Hepatocyte (in vitro differentiated cells): ENCODE measurements around the gene CRACDL.

Experiments
- EZH2phosphoT487 ChIP-seq: fragments of 200-600 bp; sonication (generic); IDR thresholded peaks from one replicate; pipeline ENCODE4 v1.6.1; 2018; ENCODE audit warnings: antibody characterized with exemption, mild to moderate bottlenecking, low read depth, moderate library complexity; ENCODE audit not compliant: unreplicated experiment, severe bottlenecking
- TF ChIP-seq, protein P1 (sequence below): fragments of 200-600 bp; sonication (generic); IDR thresholded peaks from 2 replicates; pipeline ENCODE4 v1.5.1; 2016; ENCODE audit warnings: antibody characterized with exemption, mild to moderate bottlenecking; ENCODE audit not compliant: poor library complexity

DNA sequence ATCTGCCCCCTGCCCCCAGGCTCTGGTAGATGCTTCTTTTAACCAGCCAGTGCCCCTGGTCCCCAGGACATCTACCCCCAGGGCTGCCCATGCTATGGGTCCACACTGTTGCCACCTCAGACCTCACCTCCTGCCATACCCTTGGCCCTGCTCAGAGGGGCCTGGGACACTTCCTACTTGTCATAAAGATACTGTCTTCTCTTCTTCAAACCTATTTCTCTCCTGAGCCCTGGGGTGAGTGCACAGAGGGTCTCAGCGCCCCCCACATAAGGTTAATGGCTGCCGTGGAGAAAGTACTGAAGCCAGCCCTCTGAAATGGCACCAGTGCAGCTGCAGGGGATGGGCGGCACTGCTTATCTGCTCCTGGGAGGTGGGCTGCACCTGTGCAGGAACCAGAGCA, 127.5 kb downstream of the CRACDL start:
- TF ChIP-seq, protein P1, sequence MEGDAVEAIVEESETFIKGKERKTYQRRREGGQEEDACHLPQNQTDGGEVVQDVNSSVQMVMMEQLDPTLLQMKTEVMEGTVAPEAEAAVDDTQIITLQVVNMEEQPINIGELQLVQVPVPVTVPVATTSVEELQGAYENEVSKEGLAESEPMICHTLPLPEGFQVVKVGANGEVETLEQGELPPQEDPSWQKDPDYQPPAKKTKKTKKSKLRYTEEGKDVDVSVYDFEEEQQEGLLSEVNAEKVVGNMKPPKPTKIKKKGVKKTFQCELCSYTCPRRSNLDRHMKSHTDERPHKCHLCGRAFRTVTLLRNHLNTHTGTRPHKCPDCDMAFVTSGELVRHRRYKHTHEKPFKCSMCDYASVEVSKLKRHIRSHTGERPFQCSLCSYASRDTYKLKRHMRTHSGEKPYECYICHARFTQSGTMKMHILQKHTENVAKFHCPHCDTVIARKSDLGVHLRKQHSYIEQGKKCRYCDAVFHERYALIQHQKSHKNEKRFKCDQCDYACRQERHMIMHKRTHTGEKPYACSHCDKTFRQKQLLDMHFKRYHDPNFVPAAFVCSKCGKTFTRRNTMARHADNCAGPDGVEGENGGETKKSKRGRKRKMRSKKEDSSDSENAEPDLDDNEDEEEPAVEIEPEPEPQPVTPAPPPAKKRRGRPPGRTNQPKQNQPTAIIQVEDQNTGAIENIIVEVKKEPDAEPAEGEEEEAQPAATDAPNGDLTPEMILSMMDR, result no peak
- TF ChIP-seq EZH2phosphoT487, result no peak
